ENCODE data around the gene CDK6.

DNA sequence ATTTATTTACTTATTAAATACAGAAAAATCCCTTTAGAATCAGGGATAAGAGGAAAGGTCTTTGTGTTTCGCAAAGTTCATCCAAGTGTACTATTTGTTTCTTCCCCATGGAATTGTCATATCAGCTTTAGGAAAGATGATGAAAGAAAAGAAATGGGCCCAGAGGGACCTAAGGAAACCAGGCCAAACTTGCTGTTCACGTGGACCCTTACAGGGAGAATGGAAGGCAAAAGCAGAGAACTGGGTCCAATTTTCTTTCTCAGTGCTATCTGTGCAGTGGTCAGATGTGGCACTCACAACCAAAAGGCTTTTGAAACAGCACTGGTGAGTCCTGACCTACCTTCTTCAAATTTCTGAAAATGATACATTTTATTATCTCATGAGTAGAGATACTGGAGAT lies 192.6 kb downstream of the CDK6 start:
- TF ChIP-seq, protein P1, sequence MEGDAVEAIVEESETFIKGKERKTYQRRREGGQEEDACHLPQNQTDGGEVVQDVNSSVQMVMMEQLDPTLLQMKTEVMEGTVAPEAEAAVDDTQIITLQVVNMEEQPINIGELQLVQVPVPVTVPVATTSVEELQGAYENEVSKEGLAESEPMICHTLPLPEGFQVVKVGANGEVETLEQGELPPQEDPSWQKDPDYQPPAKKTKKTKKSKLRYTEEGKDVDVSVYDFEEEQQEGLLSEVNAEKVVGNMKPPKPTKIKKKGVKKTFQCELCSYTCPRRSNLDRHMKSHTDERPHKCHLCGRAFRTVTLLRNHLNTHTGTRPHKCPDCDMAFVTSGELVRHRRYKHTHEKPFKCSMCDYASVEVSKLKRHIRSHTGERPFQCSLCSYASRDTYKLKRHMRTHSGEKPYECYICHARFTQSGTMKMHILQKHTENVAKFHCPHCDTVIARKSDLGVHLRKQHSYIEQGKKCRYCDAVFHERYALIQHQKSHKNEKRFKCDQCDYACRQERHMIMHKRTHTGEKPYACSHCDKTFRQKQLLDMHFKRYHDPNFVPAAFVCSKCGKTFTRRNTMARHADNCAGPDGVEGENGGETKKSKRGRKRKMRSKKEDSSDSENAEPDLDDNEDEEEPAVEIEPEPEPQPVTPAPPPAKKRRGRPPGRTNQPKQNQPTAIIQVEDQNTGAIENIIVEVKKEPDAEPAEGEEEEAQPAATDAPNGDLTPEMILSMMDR (IDR thresholded peaks at IDR 0.05), result no peak
- TF ChIP-seq POLR2AphosphoS5 (IDR thresholded peaks at IDR 0.05), result no peak

Data from gastroesophageal sphincter (tissue), 3 donors.